UCSD-AML1 (cell line): ENCODE results near the gene WNT5A.

Experiments
- DNase-seq: peaks from one replicate; lab custom pipeline; 2025; ENCODE audit not compliant: unreplicated experiment; lab: John Stamatoyannopoulos, UW

WNT5A gene

GRCh38 chr3:55482496-55483195 lies 4.5 kb downstream of the WNT5A start:
- no peak for DNase-seq

DNA sequence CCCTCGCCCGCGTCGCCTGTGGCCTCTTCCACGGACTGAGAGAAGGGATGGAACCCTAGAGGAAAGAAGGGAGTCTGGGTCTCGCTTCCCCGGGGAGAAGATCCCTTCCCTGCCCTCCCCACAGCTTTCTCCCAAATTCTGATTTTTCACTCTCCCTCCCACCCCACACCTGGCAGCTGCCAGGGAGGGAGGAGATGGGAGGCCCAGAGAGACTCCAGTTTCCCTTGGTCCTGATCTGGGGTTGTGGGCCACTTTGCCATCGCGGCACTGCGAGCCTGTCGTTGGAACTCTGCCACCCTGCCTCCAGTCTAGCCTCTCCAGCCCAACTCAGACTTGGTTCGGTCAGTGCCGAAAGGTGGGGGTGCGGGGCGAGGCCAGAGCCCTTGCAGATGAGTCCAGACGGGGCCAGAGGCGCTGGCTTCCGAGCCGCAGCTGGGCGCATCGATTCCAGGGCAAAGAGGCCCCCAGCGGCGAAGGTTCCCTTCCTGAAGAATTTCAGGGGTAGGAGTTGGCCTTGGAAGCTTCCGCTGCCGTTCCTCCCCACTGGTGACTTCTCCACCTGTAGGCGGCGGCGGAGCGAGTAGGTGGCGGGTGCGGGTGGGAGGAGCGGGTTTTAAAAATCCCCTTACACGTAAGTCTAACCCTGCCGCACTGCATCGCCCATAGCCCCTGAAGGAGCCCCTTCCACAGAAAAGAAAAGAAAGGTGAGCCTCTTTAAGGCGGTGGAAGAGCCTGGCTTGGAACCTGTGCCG lies 5.2 kb downstream of the WNT5A start:
- no peak for DNase-seq

GRCh38 chr3:55480911-55481743 lies 6.0 kb downstream of the WNT5A start:
- DNase-seq, result no peak

GRCh38 chr3:55477306-55478303 lies 9.5 kb downstream of the WNT5A start:
- DNase-seq, result no peak

- DNase-seq, result no peak
These were observed 10.6 kb downstream of the WNT5A start for GRCh38 chr3:55476515-55476914.

- DNase-seq, result no peak
These were observed 12.9 kb downstream of the WNT5A start for GRCh38 chr3:55474213-55474632.

GRCh38 chr3:55473788-55474187 lies 13.3 kb downstream of the WNT5A start:
- DNase-seq, result no peak

- DNase-seq, result no peak
These were observed 15.4 kb downstream of the WNT5A start for GRCh38 chr3:55471522-55472280.

GRCh38 chr3:55471084-55471483 lies 16.0 kb downstream of the WNT5A start:
- no peak for DNase-seq

DNA sequence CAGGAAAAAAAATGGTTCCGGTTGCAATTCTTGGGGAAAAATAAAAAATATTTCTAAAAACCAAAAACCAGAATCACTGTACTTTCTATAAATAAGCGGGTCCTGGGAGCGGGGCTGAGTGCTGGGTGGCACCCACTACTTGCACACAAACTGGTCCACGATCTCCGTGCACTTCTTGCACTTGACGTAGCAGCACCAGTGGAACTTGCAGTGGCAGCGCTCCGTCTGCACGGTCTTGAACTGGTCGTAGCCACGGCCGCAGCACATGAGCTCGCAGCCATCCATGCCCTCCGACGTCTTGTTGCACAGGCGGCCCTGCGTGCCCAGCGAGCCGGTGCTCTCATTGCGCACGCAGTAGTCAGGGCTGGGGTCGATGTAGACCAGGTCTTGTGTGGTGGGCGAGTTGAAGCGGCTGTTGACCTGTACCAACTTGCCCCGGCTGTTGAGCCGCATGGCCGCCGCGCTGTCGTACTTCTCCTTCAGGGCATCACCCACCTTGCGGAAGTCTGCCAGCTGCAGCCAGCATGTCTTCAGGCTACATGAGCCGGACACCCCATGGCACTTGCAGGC lies 17.1 kb downstream of the WNT5A start:
- no peak for DNase-seq

GRCh38 chr3:55468251-55468650 lies 18.9 kb downstream of the WNT5A start:
- DNase-seq, result no peak

- no peak for DNase-seq
These were observed 20.0 kb downstream of the WNT5A start for GRCh38 chr3:55467099-55467498.

DNA sequence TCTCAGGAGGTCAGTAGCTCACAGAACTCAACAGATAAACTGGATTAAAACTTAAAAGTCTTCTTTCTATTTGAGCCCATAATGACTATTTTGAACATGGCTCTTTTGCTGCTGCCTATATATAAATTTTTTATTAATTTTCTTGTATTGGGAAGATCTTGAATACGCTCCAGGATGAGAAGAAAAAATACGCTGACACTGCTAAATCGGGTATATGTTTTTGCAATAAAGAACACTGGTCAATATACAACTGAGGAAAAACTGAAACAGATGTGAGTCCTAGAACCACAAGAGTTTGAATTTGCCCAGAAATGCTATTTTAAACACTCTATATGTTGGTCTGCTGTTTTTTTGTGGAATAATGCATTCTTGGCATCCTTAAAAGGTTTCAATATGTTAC lies 20.6 kb downstream of the WNT5A start:
- no peak for DNase-seq

DNA sequence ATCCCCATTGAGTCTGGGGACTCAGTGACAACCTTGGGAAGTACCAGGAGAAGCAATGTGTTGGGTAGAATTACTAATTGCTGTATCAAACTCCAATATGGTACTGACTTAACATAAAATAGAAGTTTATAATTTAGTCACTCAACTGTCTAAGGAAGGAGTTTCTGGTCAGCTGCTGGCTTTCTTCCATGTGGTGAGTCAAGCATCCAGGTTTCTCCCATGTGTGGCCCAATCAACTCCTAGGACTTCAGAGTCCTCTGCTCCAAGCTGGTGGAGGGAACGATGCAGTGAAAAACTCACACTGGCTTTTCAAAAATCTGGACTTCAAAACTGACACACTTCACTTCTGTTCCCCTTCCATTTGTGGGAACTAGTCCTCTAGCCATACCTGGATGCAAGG lies 25.2 kb downstream of the WNT5A start:
- DNase-seq, result no peak

DNA sequence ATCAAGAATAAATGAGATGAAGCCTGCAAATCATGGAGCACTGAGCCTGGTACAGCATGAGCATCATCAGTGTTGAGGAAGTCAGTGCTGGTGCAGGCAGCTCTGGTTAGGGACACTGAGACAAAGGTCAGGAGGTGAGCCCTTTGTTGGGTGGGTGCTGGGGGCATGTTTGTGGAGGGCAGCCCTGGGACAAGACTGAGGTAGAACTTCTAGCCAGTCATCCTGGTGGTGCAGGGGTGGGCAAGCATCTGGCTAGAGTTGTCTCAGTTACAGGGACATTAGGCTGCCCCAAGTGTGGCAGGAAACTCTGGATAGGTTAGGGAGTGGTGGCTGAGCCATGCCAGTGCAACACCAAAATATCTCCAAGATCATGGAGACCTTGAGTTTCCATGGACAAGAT lies 27.3 kb downstream of the WNT5A start:
- DNase-seq, result no peak

- no peak for DNase-seq
These were observed 28.8 kb downstream of the WNT5A start for GRCh38 chr3:55458181-55458790.

GRCh38 chr3:55455915-55456314 lies 31.2 kb downstream of the WNT5A start:
- no peak for DNase-seq

- no peak for DNase-seq
These were observed 32.5 kb downstream of the WNT5A start for GRCh38 chr3:55454611-55455010.

GRCh38 chr3:55453886-55454496 lies 33.1 kb downstream of the WNT5A start:
- DNase-seq, result no peak
